BE2C (cell line): Measurements from ENCODE around the gene RGSL1.
A peak's percentile ranks its signal among the peaks of the same experiment; 100 is the strongest.

Experiments
- DNase-seq: peaks from one replicate; pipeline ENCODE4 v3.0.0-alpha.2; 2020
- H3K27me3 ChIP-seq: fragments of 250-450 bp; sonication (Bioruptor Pico); 2 replicates; pipeline ENCODE4 v1.5.1; 2020; ENCODE audit warnings: mild to moderate bottlenecking
- H3K36me3 ChIP-seq: fragments of 250-450 bp; sonication (Bioruptor Pico); 2 replicates; pipeline ENCODE4 v1.5.1; 2020; ENCODE audit warnings: mild to moderate bottlenecking
- H3K4me1 ChIP-seq: fragments of 250-450 bp; sonication (Bioruptor Pico); 2 replicates; pipeline ENCODE4 v1.5.1; 2020
- H3K4me3 ChIP-seq: 2 replicates; pipeline ENCODE4 v1.5.1; 2011; ENCODE audit warnings: low read depth, low read length
- H3K9me3 ChIP-seq: fragments of 250-450 bp; sonication (Bioruptor Pico); 2 replicates; pipeline ENCODE4 v1.5.1; 2020
- TF ChIP-seq, protein P1 (sequence below): IDR thresholded peaks from 2 replicates; pipeline ENCODE4 v1.5.1; 2012; ENCODE audit warnings: mild to moderate bottlenecking, low read depth, low read length

Gene RGSL1

DNA sequence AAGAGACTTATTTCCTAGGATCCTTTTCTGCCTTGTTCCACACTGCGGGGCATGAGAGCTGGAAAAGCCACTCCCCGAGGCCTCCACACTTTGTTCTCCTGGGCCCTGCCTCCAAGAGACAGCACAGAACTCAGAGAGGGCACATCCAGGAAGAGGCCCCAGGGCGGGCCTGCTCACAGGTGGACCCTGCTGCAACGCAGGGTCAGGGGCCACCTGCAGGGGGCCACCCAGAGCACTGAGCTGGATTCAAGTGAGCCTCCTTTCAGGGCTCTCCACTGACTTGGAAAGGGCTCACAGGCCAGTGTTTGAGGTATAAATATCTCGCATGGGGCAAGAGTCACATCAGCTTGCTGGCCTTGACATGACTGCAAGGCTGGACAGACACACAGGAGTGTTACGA lies 149.4 kb downstream of the RGSL1 start:
- no peaks in the 10 kb centered on the region for H3K9me3 ChIP-seq

DNA sequence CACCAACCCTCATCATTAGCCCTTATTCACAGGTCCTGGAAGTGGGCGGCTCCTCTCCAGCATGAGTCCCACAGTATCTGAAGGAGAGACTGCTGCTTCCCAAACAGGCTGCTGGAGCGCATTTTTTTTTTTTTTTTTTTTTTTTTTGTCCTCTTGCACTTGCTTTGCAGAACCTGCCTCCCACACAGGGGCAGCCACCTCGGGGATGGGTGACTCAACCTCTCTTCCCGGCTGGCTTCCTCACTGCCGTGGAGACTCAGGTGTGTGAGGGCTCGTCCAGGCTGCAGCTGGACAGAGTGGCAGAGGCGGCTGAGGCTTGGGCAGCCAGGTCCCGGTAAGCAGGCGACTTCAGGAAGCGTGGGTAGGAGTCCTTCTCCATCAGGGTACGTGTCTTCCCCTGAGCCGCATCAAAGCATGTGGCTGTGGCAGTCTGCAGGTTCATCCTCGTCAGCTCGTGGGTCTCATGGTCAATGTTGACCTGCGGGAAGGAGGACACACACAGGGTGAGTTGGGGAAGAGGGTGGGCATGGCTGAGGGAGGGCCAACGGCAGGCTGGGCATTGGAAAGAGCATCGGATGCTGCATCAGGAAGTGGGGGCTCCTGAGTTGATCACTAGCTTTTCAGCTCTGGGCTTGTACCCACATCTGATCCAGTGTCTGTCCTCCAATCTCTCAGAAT lies 150.2 kb downstream of the RGSL1 start:
- Histone ChIP-seq H3K36me3 (peaks cover 59% of the 10 kb centered on the region), H3K9me3 (no peaks in the 10 kb centered on the region), H3K4me3 (peak overlapping the region; percentile 82), H3K4me1 (peaks cover 15% of the 10 kb centered on the region), H3K27me3 (no peaks in the 10 kb centered on the region)
- TF ChIP-seq, protein P1, sequence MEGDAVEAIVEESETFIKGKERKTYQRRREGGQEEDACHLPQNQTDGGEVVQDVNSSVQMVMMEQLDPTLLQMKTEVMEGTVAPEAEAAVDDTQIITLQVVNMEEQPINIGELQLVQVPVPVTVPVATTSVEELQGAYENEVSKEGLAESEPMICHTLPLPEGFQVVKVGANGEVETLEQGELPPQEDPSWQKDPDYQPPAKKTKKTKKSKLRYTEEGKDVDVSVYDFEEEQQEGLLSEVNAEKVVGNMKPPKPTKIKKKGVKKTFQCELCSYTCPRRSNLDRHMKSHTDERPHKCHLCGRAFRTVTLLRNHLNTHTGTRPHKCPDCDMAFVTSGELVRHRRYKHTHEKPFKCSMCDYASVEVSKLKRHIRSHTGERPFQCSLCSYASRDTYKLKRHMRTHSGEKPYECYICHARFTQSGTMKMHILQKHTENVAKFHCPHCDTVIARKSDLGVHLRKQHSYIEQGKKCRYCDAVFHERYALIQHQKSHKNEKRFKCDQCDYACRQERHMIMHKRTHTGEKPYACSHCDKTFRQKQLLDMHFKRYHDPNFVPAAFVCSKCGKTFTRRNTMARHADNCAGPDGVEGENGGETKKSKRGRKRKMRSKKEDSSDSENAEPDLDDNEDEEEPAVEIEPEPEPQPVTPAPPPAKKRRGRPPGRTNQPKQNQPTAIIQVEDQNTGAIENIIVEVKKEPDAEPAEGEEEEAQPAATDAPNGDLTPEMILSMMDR: no peak
- no peak for DNase-seq

More for the DNA sequence above, 149.4 kb downstream of the RGSL1 start:
- Histone ChIP-seq H3K4me3 (peak overlapping the region; percentile 82), H3K36me3 (peaks cover 59% of the 10 kb centered on the region), H3K4me1 (peaks cover 16% of the 10 kb centered on the region), H3K27me3 (no peaks in the 10 kb centered on the region)
- peak; percentile 74 for DNase-seq
- TF ChIP-seq, protein P1: peak; percentile 78

DNA sequence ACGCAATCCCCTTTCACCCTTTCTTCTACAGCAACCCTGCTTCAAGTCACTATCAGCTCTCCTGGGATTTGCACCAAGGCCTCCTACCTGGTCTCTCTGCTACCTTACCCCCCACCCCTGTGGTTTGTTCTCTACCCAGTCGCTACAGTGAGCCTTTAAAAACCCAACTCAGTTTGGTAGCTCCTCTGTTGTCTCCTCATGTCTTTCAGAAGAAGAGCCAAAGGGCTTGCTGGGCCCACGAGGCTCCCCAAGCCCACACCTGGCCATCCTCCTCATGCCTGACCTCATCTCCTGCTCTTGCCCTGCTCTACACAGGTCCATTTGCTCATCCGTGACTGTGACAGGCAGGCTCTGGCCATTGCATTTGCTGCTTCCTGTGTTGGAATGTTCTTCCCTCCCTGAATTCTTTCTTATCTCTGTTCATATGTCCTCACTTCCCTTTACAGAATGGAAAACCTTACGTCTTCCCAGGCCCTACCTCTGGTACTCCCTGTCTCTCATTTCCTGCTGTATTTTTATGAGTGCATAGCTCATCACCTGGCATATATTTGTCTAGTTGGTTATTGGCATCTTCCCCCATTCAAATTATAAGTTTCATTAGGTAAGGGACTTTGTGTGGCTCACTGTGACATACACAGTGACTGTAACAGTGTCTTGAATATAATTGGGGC lies 150.9 kb downstream of the RGSL1 start:
- H3K4me3 ChIP-seq: peak overlapping the region; percentile 82
- TF ChIP-seq, protein P1: no peak

DNA sequence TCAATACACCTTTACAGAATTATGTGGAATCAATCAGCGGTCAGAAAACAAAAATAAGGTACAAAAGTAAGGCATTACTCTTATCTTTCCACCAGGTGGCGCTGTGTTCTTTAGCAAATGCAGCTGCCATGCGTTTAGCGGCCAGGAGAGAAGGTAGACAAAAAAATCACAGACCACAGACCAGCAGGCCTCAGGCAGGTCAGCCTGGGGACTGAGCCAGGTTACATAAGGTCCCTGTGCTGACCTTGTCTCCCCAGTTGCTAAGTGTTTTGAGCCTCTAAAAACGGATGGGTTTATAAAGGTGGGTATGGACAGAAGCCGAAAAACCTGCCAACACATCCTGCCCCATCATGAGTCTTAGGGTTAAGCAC lies 151.5 kb downstream of the RGSL1 start:
- Histone ChIP-seq H3K27me3 (no peaks in the 10 kb centered on the region), H3K4me3 (peak overlapping the region; percentile 82), H3K9me3 (no peaks in the 10 kb centered on the region), H3K36me3 (peaks cover 59% of the 10 kb centered on the region), H3K4me1 (peaks cover 18% of the 10 kb centered on the region)
- TF ChIP-seq, protein P1: peak; percentile 83
- DNase-seq: peak; percentile 80

More for the DNA sequence above, 150.9 kb downstream of the RGSL1 start:
- H3K27me3 ChIP-seq: no peaks in the 10 kb centered on the region
- peaks cover 20% of the 10 kb centered on the region for H3K4me1 ChIP-seq
- peaks cover 59% of the 10 kb centered on the region for H3K36me3 ChIP-seq
- H3K9me3 ChIP-seq: no peaks in the 10 kb centered on the region
- no peak for DNase-seq

DNA sequence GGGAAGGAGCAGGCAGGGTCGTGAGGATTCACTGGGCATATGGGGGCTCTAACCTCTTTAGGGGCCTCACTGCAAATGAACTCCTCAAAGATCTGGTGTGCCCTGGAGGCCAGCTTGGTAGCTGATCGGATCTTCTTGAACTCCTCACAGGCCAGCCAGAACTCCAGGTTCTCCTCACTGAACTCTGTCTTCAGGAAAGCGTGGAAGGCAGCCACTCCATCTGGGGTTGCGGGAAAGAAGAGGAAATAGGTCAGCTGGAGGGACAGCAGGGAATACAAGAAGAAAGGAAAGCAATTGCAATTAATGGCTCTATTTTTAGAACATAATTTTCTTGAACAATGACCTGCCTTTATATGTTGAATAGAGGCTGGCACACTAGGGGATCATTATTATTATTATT lies 152.0 kb downstream of the RGSL1 start:
- TF ChIP-seq, protein P1: no peak
- Histone ChIP-seq H3K4me1 (peaks cover 20% of the 10 kb centered on the region), H3K4me3 (peak overlapping the region; percentile 82), H3K27me3 (no peaks in the 10 kb centered on the region), H3K36me3 (peaks cover 59% of the 10 kb centered on the region), H3K9me3 (no peaks in the 10 kb centered on the region)
- no peak for DNase-seq

DNA sequence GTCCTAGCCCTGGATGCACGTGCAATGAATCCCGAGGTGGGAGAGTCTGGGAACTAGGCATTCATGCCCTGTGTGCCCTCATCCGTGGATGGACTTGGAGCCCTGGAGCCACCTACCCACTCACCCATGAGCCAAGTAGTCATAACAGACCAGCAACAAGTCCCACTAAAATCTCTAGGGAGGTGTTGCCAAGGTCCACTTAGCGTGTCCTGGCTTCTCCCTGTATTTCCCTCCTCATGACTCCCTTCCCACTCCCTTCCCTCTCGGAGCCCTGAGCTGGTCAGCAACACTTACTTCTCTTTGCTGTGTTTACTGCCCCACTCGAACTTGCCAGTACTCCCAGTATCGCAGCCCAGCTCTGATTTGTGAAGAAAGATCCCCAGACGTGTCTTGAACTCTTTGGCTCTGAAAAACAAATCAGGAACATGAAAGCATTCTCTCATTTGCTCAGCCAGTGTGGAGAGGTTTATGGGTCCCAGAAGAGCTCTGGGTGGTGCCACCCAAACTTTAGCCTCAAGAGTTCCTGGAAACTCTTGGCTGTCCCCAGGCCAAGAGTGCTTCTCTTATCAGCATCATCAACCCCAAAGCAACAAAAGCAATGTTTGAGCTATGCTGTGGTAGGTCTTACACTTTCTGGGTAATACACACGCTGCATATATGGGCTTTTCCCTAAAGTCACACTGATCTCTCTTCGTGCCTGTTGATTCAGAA lies 153.1 kb downstream of the RGSL1 start:
- no peak for DNase-seq
- TF ChIP-seq, protein P1: no peak
- peaks cover 59% of the 10 kb centered on the region for H3K36me3 ChIP-seq
- peaks cover 27% of the 10 kb centered on the region for H3K4me1 ChIP-seq
- no peaks in the 10 kb centered on the region for H3K27me3 ChIP-seq
- peak overlapping the region; percentile 82 for H3K4me3 ChIP-seq
- H3K9me3 ChIP-seq: no peaks in the 10 kb centered on the region
